ENCODE results near the gene FKBP1B.
"Not testable (repeated sequence)": the region's sequence is repeated elsewhere in the genome, so short reads cannot be mapped to it uniquely, and the experiment has no call there.

Gene FKBP1B

GRCh38 chr2:24083567-24084385 is 34.2 kb downstream of the FKBP1B start:
- intact Hi-C loops (cut with DNase I) = loop anchor here (10.0 kb wide), 1 partner anchor 259 kb away; no protein-coding TSS in a partner anchor
- peak in 11 of 42 donors; percentile 10 to 48 (median 30) for DNase-seq

- intact Hi-C loops (cut with DNase I) = loop anchor here (10.0 kb wide), 1 partner anchor 260 kb away; no protein-coding TSS in a partner anchor
- peak; percentile 50 to 93 (median 84) for DNase-seq
Observed at GRCh38 chr2:24084386-24085199, 35.1 kb downstream of the FKBP1B start, which contains the start of gene TP53I3. Gene TP53I3, minus strand, starts transcription at chr2:24084834. Its CDS starts 508 bp downstream, at chr2:24084326.

GRCh38 chr2:24085200-24085489 is 35.6 kb downstream of the FKBP1B start:
- intact Hi-C loops (cut with DNase I) = loop anchor here (10.0 kb wide), 1 partner anchor 260 kb away; no protein-coding TSS in a partner anchor
- DNase-seq = peak in 3 of 42 donors; percentile 47 to 63 (median 59)

GRCh38 chr2:24086241-24086640 is 36.7 kb downstream of the FKBP1B start:
- intact Hi-C loops (cut with DNase I) = loop anchor here (10.0 kb wide), 1 partner anchor 261 kb away; no protein-coding TSS in a partner anchor
- no peak for DNase-seq

- intact Hi-C loops (cut with DNase I) = loop anchor here (10.0 kb wide), 1 partner anchor 262 kb away; no protein-coding TSS in a partner anchor
- no peak for DNase-seq
Observed at GRCh38 chr2:24087032-24087431, 37.5 kb downstream of the FKBP1B start.

- no peak for DNase-seq
- intact Hi-C loops (cut with DNase I) = loop anchor here (10.0 kb wide), 1 partner anchor 264 kb away; no protein-coding TSS in a partner anchor
Observed at GRCh38 chr2:24088821-24089359, 39.3 kb downstream of the FKBP1B start.

- DNase-seq; intact Hi-C loops (cut with DNase I): not testable (repeated sequence)
Observed at GRCh38 chr2:24093270-24093669, 43.7 kb downstream of the FKBP1B start.

- intact Hi-C loops (cut with DNase I) = not testable (repeated sequence)
- peak in 35 of 42 donors; percentile 7 to 76 (median 44) for DNase-seq
Observed at GRCh38 chr2:24095171-24095677, 45.7 kb downstream of the FKBP1B start.

GRCh38 chr2:24100732-24101131 is 51.2 kb downstream of the FKBP1B start:
- DNase-seq; intact Hi-C loops (cut with DNase I): not testable (repeated sequence)

- intact Hi-C loops (cut with DNase I) = no loop called here
- no peak for DNase-seq
Observed at GRCh38 chr2:24101992-24102391, 52.5 kb downstream of the FKBP1B start.

- intact Hi-C loops (cut with DNase I) = no loop called here
- no peak for DNase-seq
Observed at GRCh38 chr2:24102677-24103076, 53.1 kb downstream of the FKBP1B start.

GRCh38 chr2:24104110-24104650 is 54.6 kb downstream of the FKBP1B start:
- intact Hi-C loops (cut with DNase I) = no loop called here
- DNase-seq = no peak

- DNase-seq = no peak
- intact Hi-C loops (cut with DNase I) = no loop called here
Observed at GRCh38 chr2:24104906-24105305, 55.4 kb downstream of the FKBP1B start.

- intact Hi-C loops (cut with DNase I) = no loop called here
Observed at GRCh38 chr2:24105816-24106215, 56.3 kb downstream of the FKBP1B start.

GRCh38 chr2:24106786-24107185 is 57.2 kb downstream of the FKBP1B start:
- DNase-seq = no peak
- intact Hi-C loops (cut with DNase I) = no loop called here

More at GRCh38 chr2:24105816-24106215, 56.3 kb downstream of the FKBP1B start:
- no peak for DNase-seq

- no peak for DNase-seq
- intact Hi-C loops (cut with DNase I) = no loop called here
Observed at GRCh38 chr2:24107336-24107735, 57.8 kb downstream of the FKBP1B start.

- DNase-seq; intact Hi-C loops (cut with DNase I): not testable (repeated sequence)
Observed at GRCh38 chr2:24109431-24109830, 59.9 kb downstream of the FKBP1B start.

GRCh38 chr2:24110660-24111303 is 61.2 kb downstream of the FKBP1B start:
- DNase-seq = no peak
- intact Hi-C loops (cut with DNase I) = no loop called here
